HG03095 (cell line): ENCODE results near the gene AUTS2.
A peak's percentile ranks its signal among the peaks of the same experiment; 100 is the strongest.

Experiments
- ATAC-seq: cut with Tn5 transposase; IDR thresholded peaks from one replicate; pipeline ENCODE4 v1.9.1; 2021; ENCODE audit warnings: moderate library complexity; ENCODE audit not compliant: unreplicated experiment

AUTS2 gene

GRCh38 chr7:69837387-69838068 lies 239.3 kb downstream of the AUTS2 start:
- no peak for ATAC-seq

- peak; percentile 39 for ATAC-seq
Measured at GRCh38 chr7:69839782-69840181, 241.5 kb downstream of the AUTS2 start.

GRCh38 chr7:69840248-69840647 lies 242.0 kb downstream of the AUTS2 start:
- no peak for ATAC-seq

- ATAC-seq: peak; percentile 74
Measured at GRCh38 chr7:69843653-69844052, 245.4 kb downstream of the AUTS2 start.

GRCh38 chr7:69844264-69844868 lies 246.1 kb downstream of the AUTS2 start:
- ATAC-seq: peak; percentile 31

- no peak for ATAC-seq
Measured at GRCh38 chr7:69845721-69846495, 247.6 kb downstream of the AUTS2 start.

- ATAC-seq: no peak
Measured at GRCh38 chr7:69847921-69848612, 249.8 kb downstream of the AUTS2 start.

GRCh38 chr7:69849268-69849667 lies 251.0 kb downstream of the AUTS2 start:
- ATAC-seq: no peak

GRCh38 chr7:69857014-69857413 lies 258.7 kb downstream of the AUTS2 start:
- no peak for ATAC-seq

GRCh38 chr7:69858471-69858870 lies 260.2 kb downstream of the AUTS2 start:
- no peak for ATAC-seq

GRCh38 chr7:69859342-69859741 lies 261.1 kb downstream of the AUTS2 start:
- no peak for ATAC-seq

- ATAC-seq: no peak
Measured at GRCh38 chr7:69860486-69860885, 262.2 kb downstream of the AUTS2 start.

- no peak for ATAC-seq
Measured at GRCh38 chr7:69860941-69861622, 262.8 kb downstream of the AUTS2 start.

- no peak for ATAC-seq
Measured at GRCh38 chr7:69862413-69863064, 264.3 kb downstream of the AUTS2 start.

- no peak for ATAC-seq
Measured at GRCh38 chr7:69864274-69864673, 266.0 kb downstream of the AUTS2 start.

- ATAC-seq: no peak
Measured at GRCh38 chr7:69864822-69865221, 266.5 kb downstream of the AUTS2 start.

- ATAC-seq: no peak
Measured at GRCh38 chr7:69868921-69869320, 270.6 kb downstream of the AUTS2 start.

- no peak for ATAC-seq
Measured at GRCh38 chr7:69871213-69871885, 273.1 kb downstream of the AUTS2 start.

GRCh38 chr7:69871886-69872569 lies 273.8 kb downstream of the AUTS2 start:
- no peak for ATAC-seq
